ENCODE results near the gene HOXD12. TPM values are rescaled to one million over a fixed set of nuclear protein-coding genes. Genes with fewer than 3 reads are reported as not detected.
A peak's percentile ranks its signal among the peaks of the same experiment; 100 is the strongest.

Gene HOXD12
- total and polyA plus RNA-seq, 4 donors: not detected

DNA sequence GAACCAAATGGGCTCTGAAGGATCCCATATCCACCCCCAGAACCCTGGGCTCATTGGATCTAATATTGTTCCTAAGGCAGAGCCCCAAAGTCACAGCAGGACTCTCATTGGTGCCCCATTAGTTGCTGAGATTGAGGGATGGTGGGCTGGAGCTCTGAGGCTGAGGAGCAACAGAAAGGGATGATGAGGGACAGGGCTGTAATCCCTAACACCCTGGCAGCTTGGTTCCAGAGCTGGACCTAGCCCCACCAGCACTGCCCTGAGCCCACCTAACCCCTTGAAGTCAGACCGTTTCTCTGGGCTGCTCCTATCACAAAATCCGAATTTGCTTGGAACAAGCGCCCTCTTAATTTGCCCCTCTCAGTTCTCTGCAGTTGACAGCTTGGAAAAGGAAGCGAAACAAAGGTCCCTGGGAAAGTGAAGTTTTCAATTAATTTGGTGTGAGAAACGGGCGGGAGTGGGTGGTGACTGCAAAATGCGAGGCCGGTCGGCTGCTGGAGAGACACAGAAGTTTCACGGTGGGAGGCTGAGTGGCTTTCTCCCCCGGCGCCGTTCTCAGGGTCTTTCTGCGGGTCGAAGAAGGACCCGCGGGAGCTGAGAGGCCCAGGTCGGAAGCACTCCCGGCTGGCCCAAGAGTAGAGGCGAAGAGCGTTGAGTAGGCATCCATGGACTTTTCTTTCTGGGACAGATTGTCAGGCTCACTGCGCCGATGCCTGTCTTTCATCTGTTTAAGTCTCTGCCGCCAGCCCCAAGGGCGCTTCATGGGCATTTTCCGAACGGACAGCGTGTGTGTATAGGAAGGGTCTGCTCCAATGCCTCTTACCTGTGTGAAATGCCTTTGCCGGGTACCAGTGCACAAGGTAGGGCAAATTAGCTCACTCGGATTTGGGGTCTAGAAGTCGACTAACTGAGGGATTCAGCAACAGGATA, 8.0 kb upstream of the HOXD12 start:
- H3K4me1 ChIP-seq (ENCODE audit: control insufficient read depth in 5 of 5, insufficient read depth in 5 of 5, low read length in 5 of 5): peaks cover 0 to 23% (median 1%) of the 10 kb centered on the region in 5 donors
- H3K27ac ChIP-seq (ENCODE audit: low read depth in 1 of 2, low read length in 1 of 2): no peak overlapping the region
- no peaks in the 10 kb centered on the region for H3K36me3 ChIP-seq (ENCODE audit: control insufficient read depth in 4 of 4, insufficient read depth in 4 of 4, low read length in 4 of 4)
- TF ChIP-seq CTCF (IDR thresholded peaks at IDR 0.05; ENCODE audit: control extremely low read depth, extremely low read depth): no peak
- 5 to 8% methylated on average over 31 of the region's 31 CpGs for WGBS, 2 donors
- H3K27me3 ChIP-seq (ENCODE audit: control insufficient read depth in 3 of 3, insufficient read depth in 3 of 3, low read length in 2 of 3): peaks cover 8 to 94% (median 92%) of the 10 kb centered on the region in 3 donors
- H3K4me3 ChIP-seq: no peak overlapping the region
- peaks cover 0 to 20% (median 0%) of the 10 kb centered on the region in 4 donors for H3K9me3 ChIP-seq (ENCODE audit: control insufficient read depth in 4 of 4, insufficient read depth in 3 of 4, low read length in 3 of 4)
- no peak for DNase-seq
- no peak for ATAC-seq (ENCODE audit: insufficient read depth, low FRiP score)
- H3K9ac ChIP-seq (ENCODE audit: insufficient read depth in 1 of 2, low read length in 2 of 2): no peak overlapping the region

GRCh38 chr2:176092270-176093144, 7.1 kb upstream of the HOXD12 start, which contains the start of gene HOXD13:
Gene HOXD13 (plus strand): TSS chr2:176092721. CDS start chr2:176092891, 170 bp downstream.
- ATAC-seq (ENCODE audit: insufficient read depth, low FRiP score) (no peak), DNase-seq (peak in 1 of 3 donors; percentile 58)
- no peak for TF ChIP-seq CTCF (IDR thresholded peaks at IDR 0.05; ENCODE audit: control extremely low read depth, extremely low read depth)
- H3K27me3 ChIP-seq (ENCODE audit: control insufficient read depth in 3 of 3, insufficient read depth in 3 of 3, low read length in 2 of 3): peaks cover 8 to 93% (median 90%) of the 10 kb centered on the region in 3 donors
- no peak within 1 kb of the TSS for H3K4me3 ChIP-seq
- H3K36me3 ChIP-seq (ENCODE audit: control insufficient read depth in 4 of 4, insufficient read depth in 4 of 4, low read length in 4 of 4): no peaks in the 10 kb centered on the region
- no peak within 1 kb of the TSS for H3K9ac ChIP-seq (ENCODE audit: insufficient read depth in 1 of 2, low read length in 2 of 2)
- H3K9me3 ChIP-seq (ENCODE audit: control insufficient read depth in 4 of 4, insufficient read depth in 3 of 4, low read length in 3 of 4): peaks cover 0 to 19% (median 0%) of the 10 kb centered on the region in 4 donors
- H3K4me1 ChIP-seq (ENCODE audit: control insufficient read depth in 5 of 5, insufficient read depth in 5 of 5, low read length in 5 of 5): peaks cover 0 to 32% (median 10%) of the 10 kb centered on the region in 5 donors
- 4 to 6% methylated on average over 43 to 95 of the region's 95 CpGs for WGBS, 2 donors
- no peak within 1 kb of the TSS for H3K27ac ChIP-seq (ENCODE audit: low read depth in 1 of 2, low read length in 1 of 2)

GRCh38 chr2:176093145-176093897, 6.3 kb upstream of the HOXD12 start:
- WGBS, 2 donors: 3 to 5% methylated on average over 53 of the region's 53 CpGs
- H3K9me3 ChIP-seq (ENCODE audit: control insufficient read depth in 4 of 4, insufficient read depth in 3 of 4, low read length in 3 of 4): peaks cover 0 to 17% (median 0%) of the 10 kb centered on the region in 4 donors
- TF ChIP-seq CTCF (IDR thresholded peaks at IDR 0.05; ENCODE audit: control extremely low read depth, extremely low read depth): no peak
- no peak overlapping the region for H3K9ac ChIP-seq (ENCODE audit: insufficient read depth in 1 of 2, low read length in 2 of 2)
- H3K36me3 ChIP-seq (ENCODE audit: control insufficient read depth in 4 of 4, insufficient read depth in 4 of 4, low read length in 4 of 4): no peaks in the 10 kb centered on the region
- H3K27ac ChIP-seq (ENCODE audit: low read depth in 1 of 2, low read length in 1 of 2): no peak overlapping the region
- ATAC-seq (ENCODE audit: insufficient read depth, low FRiP score): no peak
- H3K4me3 ChIP-seq: no peak overlapping the region
- DNase-seq: no peak
- H3K27me3 ChIP-seq (ENCODE audit: control insufficient read depth in 3 of 3, insufficient read depth in 3 of 3, low read length in 2 of 3): peaks cover 8 to 93% (median 90%) of the 10 kb centered on the region in 3 donors
- H3K4me1 ChIP-seq (ENCODE audit: control insufficient read depth in 5 of 5, insufficient read depth in 5 of 5, low read length in 5 of 5): peaks cover 0 to 26% (median 12%) of the 10 kb centered on the region in 5 donors

All from lung (tissue), 12 donors.